ENCODE results near the gene FBLN2.

Gene FBLN2

GRCh38 chr3:13507570-13508339, 41.2 kb upstream of the FBLN2 start:
- H3K4me3 ChIP-seq (ENCODE audit: low read depth, low read length), result no peak overlapping the region
- POLR2A ChIA-PET, result no interaction called here
- CTCF ChIA-PET, result interaction anchor here (11.9 to 24.2 kb wide), 2 partner anchors 10 to 137 kb away, joined by 131 to 1252 read pairs; no protein-coding TSS in a partner anchor
- TF ChIP-seq, protein P1, sequence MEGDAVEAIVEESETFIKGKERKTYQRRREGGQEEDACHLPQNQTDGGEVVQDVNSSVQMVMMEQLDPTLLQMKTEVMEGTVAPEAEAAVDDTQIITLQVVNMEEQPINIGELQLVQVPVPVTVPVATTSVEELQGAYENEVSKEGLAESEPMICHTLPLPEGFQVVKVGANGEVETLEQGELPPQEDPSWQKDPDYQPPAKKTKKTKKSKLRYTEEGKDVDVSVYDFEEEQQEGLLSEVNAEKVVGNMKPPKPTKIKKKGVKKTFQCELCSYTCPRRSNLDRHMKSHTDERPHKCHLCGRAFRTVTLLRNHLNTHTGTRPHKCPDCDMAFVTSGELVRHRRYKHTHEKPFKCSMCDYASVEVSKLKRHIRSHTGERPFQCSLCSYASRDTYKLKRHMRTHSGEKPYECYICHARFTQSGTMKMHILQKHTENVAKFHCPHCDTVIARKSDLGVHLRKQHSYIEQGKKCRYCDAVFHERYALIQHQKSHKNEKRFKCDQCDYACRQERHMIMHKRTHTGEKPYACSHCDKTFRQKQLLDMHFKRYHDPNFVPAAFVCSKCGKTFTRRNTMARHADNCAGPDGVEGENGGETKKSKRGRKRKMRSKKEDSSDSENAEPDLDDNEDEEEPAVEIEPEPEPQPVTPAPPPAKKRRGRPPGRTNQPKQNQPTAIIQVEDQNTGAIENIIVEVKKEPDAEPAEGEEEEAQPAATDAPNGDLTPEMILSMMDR (IDR thresholded peaks at IDR 0.05; ENCODE audit: insufficient read depth, low read length, missing control alignments), result no peak
- no peak for DNase-seq (ENCODE audit: low read depth, low spot score)

GRCh38 chr3:13508496-13508895, 40.4 kb upstream of the FBLN2 start:
- ChIA-PET POLR2A (no interaction called here), CTCF (interaction anchor here (1.2 to 24.2 kb wide), 3 partner anchors 11 to 137 kb away, joined by 4 to 1252 read pairs (median 131); no protein-coding TSS in a partner anchor)
- TF ChIP-seq, protein P1 (IDR thresholded peaks at IDR 0.05; ENCODE audit: insufficient read depth, low read length, missing control alignments), result no peak
- no peak for DNase-seq (ENCODE audit: low read depth, low spot score)
- no peak overlapping the region for H3K4me3 ChIP-seq (ENCODE audit: low read depth, low read length)

DNA sequence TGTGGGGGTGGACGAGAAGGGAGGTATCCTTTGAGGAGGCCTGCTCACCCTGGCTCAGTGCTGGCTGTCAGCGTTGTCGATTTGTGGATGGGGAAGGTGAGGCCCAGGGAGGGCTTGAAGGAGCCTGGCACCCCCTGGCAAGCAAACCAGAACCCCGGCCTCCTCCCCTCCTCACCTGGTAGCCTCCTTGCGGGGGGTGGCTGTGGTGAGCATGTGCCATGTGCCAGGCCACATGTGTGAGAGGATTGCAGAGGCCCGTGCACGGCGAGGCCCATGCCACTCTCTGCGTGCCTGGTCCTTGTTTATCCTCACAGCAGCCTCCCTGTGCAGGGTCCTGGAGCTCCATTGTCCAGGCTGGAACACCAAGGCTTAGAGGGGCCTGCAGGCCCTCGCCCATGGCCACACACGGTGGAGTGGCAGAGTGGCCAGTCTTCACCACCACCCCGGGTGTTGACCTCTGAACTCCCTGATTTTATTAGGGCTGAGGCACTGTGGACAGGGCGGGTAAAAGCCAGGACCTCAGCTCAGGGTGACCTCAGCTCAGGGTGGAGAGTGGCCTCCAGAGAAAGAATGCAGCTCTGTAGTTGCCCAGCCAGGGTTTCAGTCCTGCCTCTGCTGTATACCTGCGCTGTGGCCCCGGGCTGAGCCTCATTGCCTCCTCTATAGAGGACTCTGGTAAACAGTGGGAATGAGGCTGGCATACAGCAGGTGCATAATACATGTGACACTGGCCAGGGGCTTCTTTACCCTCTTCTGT, 39.7 kb upstream of the FBLN2 start:
- CTCF ChIA-PET, result interaction anchor here (1.2 to 24.2 kb wide), 3 partner anchors 11 to 136 kb away, joined by 4 to 1252 read pairs (median 131); no protein-coding TSS in a partner anchor
- TF ChIP-seq, protein P1 (IDR thresholded peaks at IDR 0.05; ENCODE audit: insufficient read depth, low read length, missing control alignments), result no peak
- no peak for DNase-seq (ENCODE audit: low read depth, low spot score)
- H3K4me3 ChIP-seq (ENCODE audit: low read depth, low read length), result no peak overlapping the region
- POLR2A ChIA-PET, result no interaction called here

DNA sequence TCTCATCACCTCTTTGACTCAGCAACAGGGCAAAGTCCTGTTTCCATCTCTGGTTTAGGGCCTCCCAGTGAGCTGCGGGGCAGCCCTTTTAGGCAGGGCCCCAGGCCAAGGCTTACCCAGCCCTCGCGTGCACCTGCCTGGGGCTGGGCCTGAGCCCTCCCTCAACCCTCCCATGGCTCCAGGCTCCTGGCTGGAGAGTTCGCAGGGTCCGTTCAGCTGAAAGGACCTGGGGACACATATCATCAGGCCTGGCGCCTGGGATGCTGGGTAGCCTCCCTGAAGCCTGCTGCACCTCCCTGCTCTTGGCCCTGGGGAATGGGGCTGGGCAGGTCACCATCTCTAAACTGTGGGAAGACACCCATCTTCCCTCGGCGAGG, 39.1 kb upstream of the FBLN2 start:
- ChIA-PET POLR2A (no interaction called here), CTCF (interaction anchor here (1.2 to 24.2 kb wide), 3 partner anchors 12 to 135 kb away, joined by 4 to 1252 read pairs (median 131); no protein-coding TSS in a partner anchor)
- DNase-seq (ENCODE audit: low read depth, low spot score), result no peak
- H3K4me3 ChIP-seq (ENCODE audit: low read depth, low read length), result no peak overlapping the region
- TF ChIP-seq, protein P1 (IDR thresholded peaks at IDR 0.05; ENCODE audit: insufficient read depth, low read length, missing control alignments), result no peak

GRCh38 chr3:13512451-13512850, 36.5 kb upstream of the FBLN2 start:
- ChIA-PET CTCF (interaction anchor here (1.1 to 24.2 kb wide), 3 partner anchors 15 to 133 kb away, joined by 3 to 1252 read pairs (median 131); no protein-coding TSS in a partner anchor), POLR2A (no interaction called here)
- H3K4me3 ChIP-seq (ENCODE audit: low read depth, low read length), result no peak overlapping the region
- TF ChIP-seq, protein P1 (IDR thresholded peaks at IDR 0.05; ENCODE audit: insufficient read depth, low read length, missing control alignments), result no peak
- DNase-seq (ENCODE audit: low read depth, low spot score), result no peak

Data from AG04449 (cell line).